ENCODE measurements around the gene CRP. TPM values are rescaled to one million over a fixed set of nuclear protein-coding genes. Genes with fewer than 3 reads are reported as not detected.

Gene CRP
- total and polyA plus RNA-seq, 2 of the 4 experiments (the other 2 are of a cell fraction), result not detected

DNA sequence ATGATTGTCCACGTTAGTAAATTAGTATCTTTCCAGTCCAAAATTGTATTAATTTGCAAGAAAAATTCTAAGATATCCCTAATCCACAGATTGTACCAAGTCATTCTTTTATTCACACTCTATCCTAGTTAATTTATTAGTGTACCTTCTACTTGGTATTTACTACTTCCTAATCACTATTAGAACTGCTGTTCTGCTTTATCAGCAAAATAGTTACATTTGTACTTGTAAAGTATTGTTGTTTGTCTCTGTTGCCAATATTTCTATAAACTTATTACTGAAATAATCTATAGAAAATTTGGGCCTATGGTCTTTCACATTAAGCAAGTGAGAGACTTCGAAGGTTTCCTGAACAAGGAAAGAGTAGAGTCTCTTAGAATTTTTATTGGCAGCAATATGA, 5.6 kb upstream of the CRP start:
- Histone ChIP-seq H3K27ac (ENCODE audit: insufficient read depth, low read length) (no peak overlapping the region), H2BK5ac (ENCODE audit: low read depth, low read length, poor library complexity, severe bottlenecking) (no peak overlapping the region), H3K27me3 (ENCODE audit: control insufficient read depth, insufficient read depth, low read length) (no peaks in the 10 kb centered on the region), H3K23ac (ENCODE audit: low read depth, low read length) (no peak overlapping the region), H4K91ac (ENCODE audit: insufficient read depth, low read depth, low read length) (no peak overlapping the region), H3K4me2 (ENCODE audit: low read depth, low read length) (no peak overlapping the region), H3K79me1 (ENCODE audit: low read depth in 1 of 2, low read length in 2 of 2) (no peaks in the 10 kb centered on the region), H4K8ac (ENCODE audit: low read depth in 2 of 2, low read length in 2 of 2) (no peak overlapping the region), H3K36me3 (ENCODE audit: control insufficient read depth, insufficient read depth, low read length) (no peaks in the 10 kb centered on the region), H3K56ac (ENCODE audit: extremely low read depth, insufficient read depth, low read length) (no peak overlapping the region), H3K4me3 (ENCODE audit: insufficient read depth, low read depth, low read length) (no peak overlapping the region), H4K20me1 (ENCODE audit: insufficient read depth, low read length) (no peaks in the 10 kb centered on the region), H2BK20ac (ENCODE audit: low read depth, low read length) (no peak overlapping the region), H4K5ac (ENCODE audit: low read depth, low read length) (no peak overlapping the region), H2BK120ac (ENCODE audit: low read depth, low read length) (no peak overlapping the region), H3K9me3 (ENCODE audit: control insufficient read depth, insufficient read depth, low read length) (peaks cover 4% of the 10 kb centered on the region; the same call in 1 of the 2 replicates), H3K4ac (ENCODE audit: low read depth, low read length) (no peak overlapping the region), H3K9me1 (ENCODE audit: insufficient read depth, low read length) (no peaks in the 10 kb centered on the region), H3K4me1 (ENCODE audit: control insufficient read depth, insufficient read depth, low read length) (no peaks in the 10 kb centered on the region), H2AK9ac (replicated peaks; ENCODE audit: low read depth, low read length, poor library complexity) (no peak overlapping the region), H3K18ac (ENCODE audit: low read depth, low read length) (no peak overlapping the region), H3K9ac (ENCODE audit: low read depth, low read length) (no peak overlapping the region), H3K14ac (replicated peaks; ENCODE audit: low read depth, low read length) (no peak overlapping the region), H2AK5ac (ENCODE audit: low read depth, low read length) (no peak overlapping the region), H2BK15ac (ENCODE audit: low read depth, low read length) (no peak overlapping the region), H2AFZ (replicated peaks; ENCODE audit: low read length, poor library complexity) (no peak overlapping the region)
- BruUV-seq (replicated peaks), result no TSS peak
- POLR2A ChIA-PET (ENCODE audit: unreplicated experiment), result no interaction called here
- dilution Hi-C loops (cut with HindIII; ENCODE audit: low sequenced_read_pairs, unreplicated experiment), result no loop called here
- WGBS, 2 experiments (ENCODE audit: extremely low coverage in 2 of 2, insufficient read length in 1 of 2), result no CpG with 5 or more reads among the region's 2 CpGs
- TF ChIP-seq CEBPB (IDR thresholded peaks at IDR 0.05; ENCODE audit: low read depth, low read length) (no peak), MAFK (IDR thresholded peaks at IDR 0.05; ENCODE audit: low read depth, low read length) (peak; percentile 63; the same call in 1 of the 2 replicates), RFX5 (IDR thresholded peaks at IDR 0.05; ENCODE audit: low read depth, low read length) (no peak)
- intact Hi-C loops (cut with micrococcal nuclease), result no loop called here
- DNase-seq (no peak), ATAC-seq (ENCODE audit: low read depth) (no peak)
- CTCF ChIA-PET, result no interaction called here
- in situ Hi-C loops (cut with MboI; ENCODE audit: low sequenced_read_pairs), result no loop called here

Data from IMR-90 (cell line).